Renal cortical epithelial cell (primary cell): Measurements from ENCODE around the gene TSSC4. TPM values are rescaled to one million over a fixed set of nuclear protein-coding genes. Genes with fewer than 3 reads are reported as not detected.
A peak's percentile ranks its signal among the peaks of the same experiment; 100 is the strongest.

Experiments
- DNase-seq: peaks from one replicate; pipeline ENCODE4 v3.0.0-alpha.2; 2011; ENCODE audit warnings: low read depth
- total RNA-seq: library from RNA; depleted of rRNA; stranded (reverse); fragments of >200 nt; gene quantifications from 2 replicates; pipeline ENCODE4 v1.2.3, GENCODE V29; 2014

TSSC4 gene
- total RNA-seq, 1 donor from 2014 or later: 46.1 TPM

- DNase-seq: no peak
Observed at GRCh38 chr11:2433106-2433925, 32.8 kb downstream of the TSSC4 start.

- DNase-seq: no peak
Observed at GRCh38 chr11:2434008-2434407, 33.5 kb downstream of the TSSC4 start.

- no peak for DNase-seq
Observed at GRCh38 chr11:2434506-2435255, 34.1 kb downstream of the TSSC4 start.

- no peak for DNase-seq
Observed at GRCh38 chr11:2435288-2436012, 34.9 kb downstream of the TSSC4 start.

GRCh38 chr11:2436013-2436520 lies 35.5 kb downstream of the TSSC4 start:
- no peak for DNase-seq

- DNase-seq: no peak
Observed at GRCh38 chr11:2436521-2437031, 36.0 kb downstream of the TSSC4 start.

GRCh38 chr11:2437516-2437915 lies 37.0 kb downstream of the TSSC4 start:
- DNase-seq: no peak

GRCh38 chr11:2439820-2440219 lies 39.3 kb downstream of the TSSC4 start:
- no peak for DNase-seq

- DNase-seq: peak; percentile 7
Observed at GRCh38 chr11:2440646-2441045, 40.1 kb downstream of the TSSC4 start.

GRCh38 chr11:2441171-2441570 lies 40.6 kb downstream of the TSSC4 start:
- no peak for DNase-seq

- no peak for DNase-seq
Observed at GRCh38 chr11:2442589-2442988, 42.0 kb downstream of the TSSC4 start.

GRCh38 chr11:2443406-2443805 lies 42.9 kb downstream of the TSSC4 start:
- DNase-seq: no peak

GRCh38 chr11:2443881-2444820 lies 43.6 kb downstream of the TSSC4 start, which contains the start of gene TRPM5:
Gene TRPM5 (minus strand): TSS chr11:2444514. CDS start chr11:2423036, 21,478 bp downstream.
- DNase-seq: no peak

GRCh38 chr11:2444821-2445745 lies 44.5 kb downstream of the TSSC4 start, which contains the start of gene KCNQ1:
Gene KCNQ1 (plus strand): TSS chr11:2445008. CDS start chr11:2445099, 91 bp downstream.
- DNase-seq: no peak

GRCh38 chr11:2445746-2446551 lies 45.4 kb downstream of the TSSC4 start:
- DNase-seq: no peak

GRCh38 chr11:2446590-2447252 lies 46.2 kb downstream of the TSSC4 start:
- DNase-seq: no peak

- no peak for DNase-seq
Observed at GRCh38 chr11:2447253-2447950, 46.9 kb downstream of the TSSC4 start.
